ENCODE data around the gene CD34.
"Not testable (repeated sequence)": the region's sequence is repeated elsewhere in the genome, so short reads cannot be mapped to it uniquely, and the experiment has no call there.

The CD34 gene

DNA sequence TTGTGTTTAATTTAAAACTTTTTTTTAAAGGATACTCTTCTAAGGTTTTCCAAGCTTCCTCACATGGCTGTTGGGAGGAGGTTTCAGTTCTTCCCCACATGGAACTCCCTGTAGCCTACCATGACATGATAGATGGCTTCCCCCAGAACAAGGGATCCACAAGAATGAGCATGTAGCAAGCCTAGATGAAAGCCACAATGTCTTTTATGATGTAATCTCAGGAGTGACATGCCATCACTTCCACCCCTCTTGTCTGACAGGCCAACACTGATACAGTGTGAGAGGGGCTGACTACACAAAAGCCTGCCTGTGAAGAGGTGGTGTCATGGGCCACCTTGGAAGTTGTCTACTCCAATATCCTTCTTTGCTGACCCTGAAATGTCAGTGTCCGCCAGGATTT lies 32.0 kb downstream of the CD34 start:
- DNase-seq (ENCODE audit: low read depth), result no peak
- TF ChIP-seq, protein P1, sequence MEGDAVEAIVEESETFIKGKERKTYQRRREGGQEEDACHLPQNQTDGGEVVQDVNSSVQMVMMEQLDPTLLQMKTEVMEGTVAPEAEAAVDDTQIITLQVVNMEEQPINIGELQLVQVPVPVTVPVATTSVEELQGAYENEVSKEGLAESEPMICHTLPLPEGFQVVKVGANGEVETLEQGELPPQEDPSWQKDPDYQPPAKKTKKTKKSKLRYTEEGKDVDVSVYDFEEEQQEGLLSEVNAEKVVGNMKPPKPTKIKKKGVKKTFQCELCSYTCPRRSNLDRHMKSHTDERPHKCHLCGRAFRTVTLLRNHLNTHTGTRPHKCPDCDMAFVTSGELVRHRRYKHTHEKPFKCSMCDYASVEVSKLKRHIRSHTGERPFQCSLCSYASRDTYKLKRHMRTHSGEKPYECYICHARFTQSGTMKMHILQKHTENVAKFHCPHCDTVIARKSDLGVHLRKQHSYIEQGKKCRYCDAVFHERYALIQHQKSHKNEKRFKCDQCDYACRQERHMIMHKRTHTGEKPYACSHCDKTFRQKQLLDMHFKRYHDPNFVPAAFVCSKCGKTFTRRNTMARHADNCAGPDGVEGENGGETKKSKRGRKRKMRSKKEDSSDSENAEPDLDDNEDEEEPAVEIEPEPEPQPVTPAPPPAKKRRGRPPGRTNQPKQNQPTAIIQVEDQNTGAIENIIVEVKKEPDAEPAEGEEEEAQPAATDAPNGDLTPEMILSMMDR (IDR thresholded peaks at IDR 0.05; ENCODE audit: insufficient read depth, low read depth, low read length, missing control alignments), result no peak
- no peak overlapping the region for H3K4me3 ChIP-seq (ENCODE audit: low read length)

DNA sequence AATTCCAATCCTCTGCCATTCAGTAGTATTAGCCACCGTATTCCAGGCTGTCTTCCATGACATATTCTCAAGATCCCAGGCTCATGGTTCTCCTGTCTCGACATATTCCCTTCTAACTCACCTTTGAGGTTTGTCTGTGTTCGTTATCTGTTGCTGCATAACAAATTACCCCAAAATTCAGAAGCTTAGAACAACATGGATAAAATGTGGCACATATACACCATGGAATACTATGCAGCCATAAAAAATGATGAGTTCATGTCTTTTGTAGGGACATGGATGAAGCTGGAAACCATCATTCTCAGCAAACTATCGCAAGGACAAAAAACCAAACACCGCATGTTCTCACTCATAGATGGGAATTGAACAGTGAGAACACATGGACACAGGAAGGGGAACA lies 33.0 kb downstream of the CD34 start:
- not testable (repeated sequence) for DNase-seq (ENCODE audit: low read depth); H3K4me3 ChIP-seq (ENCODE audit: low read length)

DNA sequence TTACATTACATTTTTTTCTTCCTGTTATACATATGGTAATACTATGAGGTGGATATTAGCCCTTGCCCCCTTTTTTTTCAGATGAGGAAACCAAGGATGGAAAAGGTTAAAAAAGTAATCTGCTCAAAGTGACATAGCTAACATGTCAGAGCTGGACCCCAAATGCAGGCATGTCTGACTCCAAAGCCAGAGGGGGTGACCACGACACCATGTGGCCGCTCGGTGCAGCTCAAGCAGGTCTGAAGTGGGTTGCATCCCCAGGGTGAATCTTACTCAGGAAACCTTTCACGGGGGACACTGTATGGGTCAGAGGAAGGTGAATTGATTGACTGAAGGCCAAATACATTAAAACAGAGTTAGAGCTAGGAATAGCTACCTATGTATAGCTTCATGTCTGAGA lies 34.8 kb downstream of the CD34 start:
- no peak overlapping the region for H3K4me3 ChIP-seq (ENCODE audit: low read length)
- TF ChIP-seq, protein P1 (IDR thresholded peaks at IDR 0.05; ENCODE audit: insufficient read depth, low read depth, low read length, missing control alignments), result peak; percentile 24
- DNase-seq (ENCODE audit: low read depth), result no peak

DNA sequence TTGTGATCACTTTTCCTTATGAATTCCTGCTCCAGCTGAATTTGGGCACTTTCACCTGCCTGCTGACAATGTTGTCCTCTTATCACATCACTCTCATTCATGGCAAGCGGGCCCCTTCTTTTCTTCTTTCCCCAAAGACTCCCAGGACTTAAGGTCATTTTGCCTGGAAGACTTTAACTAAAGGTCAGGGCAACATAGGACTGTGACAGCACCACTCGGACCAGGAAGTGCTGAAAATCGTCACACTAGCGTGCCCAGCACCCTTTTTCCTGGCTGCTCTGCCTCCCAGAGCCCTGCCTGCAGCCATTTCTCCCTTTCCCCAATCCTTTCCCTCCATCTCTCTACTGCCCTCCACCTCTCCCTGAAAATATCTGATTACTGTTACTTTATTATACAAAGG lies 35.4 kb downstream of the CD34 start:
- H3K4me3 ChIP-seq (ENCODE audit: low read length), result no peak overlapping the region
- no peak for DNase-seq (ENCODE audit: low read depth)
- TF ChIP-seq, protein P1 (IDR thresholded peaks at IDR 0.05; ENCODE audit: insufficient read depth, low read depth, low read length, missing control alignments), result no peak

DNA sequence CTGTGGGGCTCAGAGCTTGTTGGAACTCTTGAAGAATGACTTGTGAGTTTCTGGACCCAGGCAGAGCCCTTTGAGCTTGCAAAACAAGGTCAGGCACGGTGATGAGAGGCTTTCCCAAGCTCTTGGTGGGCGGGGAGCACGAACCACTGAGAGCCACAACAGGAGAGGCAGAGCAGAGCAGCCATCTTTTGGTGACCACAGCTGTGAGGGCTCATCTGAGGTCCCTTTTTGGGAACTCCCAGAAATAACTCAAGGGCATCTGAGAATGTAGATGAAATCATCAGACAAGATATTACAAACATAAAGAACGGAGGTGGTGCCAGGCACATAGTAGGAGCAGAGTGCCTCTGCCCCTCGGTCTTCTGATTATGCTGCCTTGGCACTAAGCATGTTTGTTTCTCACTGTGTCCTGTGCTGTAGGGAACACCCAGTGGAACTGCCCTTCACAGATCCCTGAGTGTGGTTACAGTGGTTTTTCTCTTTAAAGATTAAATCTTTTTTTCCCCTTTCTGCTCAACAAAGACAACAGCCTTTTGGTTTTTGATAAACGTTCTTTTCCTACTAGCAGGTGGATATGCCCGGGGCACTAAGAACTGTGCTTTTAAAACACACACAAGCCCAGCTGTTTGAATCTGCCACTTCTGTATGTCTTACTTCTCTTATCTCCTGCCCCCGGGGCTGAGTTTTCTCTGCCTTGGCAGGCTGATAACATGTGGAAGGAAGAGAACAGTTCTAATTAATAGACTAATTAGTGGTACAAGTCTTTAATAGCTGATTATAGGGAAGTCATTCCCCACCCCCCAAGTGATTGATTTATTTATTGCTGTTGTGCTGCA lies 37.7 kb downstream of the CD34 start:
- TF ChIP-seq, protein P1 (IDR thresholded peaks at IDR 0.05; ENCODE audit: insufficient read depth, low read depth, low read length, missing control alignments), result no peak
- DNase-seq (ENCODE audit: low read depth), result no peak
- no peak overlapping the region for H3K4me3 ChIP-seq (ENCODE audit: low read length)

DNA sequence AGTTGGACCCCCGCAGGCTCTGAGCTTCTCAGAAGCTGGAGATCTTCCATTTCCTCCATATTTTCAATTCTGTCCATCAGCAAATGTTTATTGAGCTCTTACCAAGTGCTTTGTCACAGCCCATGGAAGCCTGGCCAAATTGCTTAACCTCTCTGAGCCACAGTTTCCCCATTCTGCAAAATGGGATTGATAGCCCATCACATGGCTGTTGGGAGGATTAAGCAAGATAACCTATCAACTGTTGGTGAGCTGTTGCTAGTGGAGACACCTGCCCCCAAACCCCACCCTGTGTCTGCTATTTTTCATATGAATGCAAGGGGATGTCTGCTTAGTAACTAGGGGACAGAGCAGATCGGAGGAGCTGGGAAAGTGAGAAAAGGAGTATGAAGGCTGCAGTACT lies 38.3 kb downstream of the CD34 start:
- H3K4me3 ChIP-seq (ENCODE audit: low read length), result no peak overlapping the region
- DNase-seq (ENCODE audit: low read depth), result no peak
- TF ChIP-seq, protein P1 (IDR thresholded peaks at IDR 0.05; ENCODE audit: insufficient read depth, low read depth, low read length, missing control alignments), result no peak

DNA sequence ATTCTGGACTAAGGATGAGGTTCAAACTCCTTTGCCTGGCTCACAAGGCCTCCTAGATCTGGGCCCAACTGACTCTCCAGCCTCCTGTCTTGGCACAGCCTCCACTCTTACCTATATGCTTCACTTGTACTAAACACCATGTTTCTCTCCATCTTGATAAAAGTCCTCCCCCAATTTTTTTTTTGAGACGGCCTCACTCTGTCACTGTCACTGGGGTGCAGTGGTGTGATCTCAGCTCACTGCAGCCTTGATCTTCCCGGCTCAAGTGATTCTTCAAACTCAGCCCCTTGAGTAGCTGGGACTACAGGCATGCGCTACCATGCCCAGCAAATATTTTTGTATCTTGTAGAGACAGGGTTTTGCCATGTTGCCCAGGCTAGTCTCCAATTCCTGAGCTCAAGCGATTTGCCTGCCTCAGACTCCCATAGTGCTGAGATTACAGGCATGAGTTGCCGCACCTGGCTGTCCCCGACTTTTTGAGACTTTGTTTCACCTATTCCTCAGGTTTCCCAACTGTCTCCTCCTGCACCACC lies 39.7 kb downstream of the CD34 start:
- TF ChIP-seq, protein P1 (IDR thresholded peaks at IDR 0.05; ENCODE audit: insufficient read depth, low read depth, low read length, missing control alignments), result no peak
- no peak overlapping the region for H3K4me3 ChIP-seq (ENCODE audit: low read length)
- peak; percentile 18 for DNase-seq (ENCODE audit: low read depth)

Measured in epithelial cell of esophagus (primary cell).